ENCODE results near the gene RAB11A.

GRCh38 chr15:65839985-65840384 is 29.3 kb upstream of the RAB11A start:
- TF ChIP-seq FOS (IDR thresholded peaks at IDR 0.05; ENCODE audit: borderline replicate concordance, insufficient read depth, low read length), result no peak
- TF ChIP-seq, protein P1, sequence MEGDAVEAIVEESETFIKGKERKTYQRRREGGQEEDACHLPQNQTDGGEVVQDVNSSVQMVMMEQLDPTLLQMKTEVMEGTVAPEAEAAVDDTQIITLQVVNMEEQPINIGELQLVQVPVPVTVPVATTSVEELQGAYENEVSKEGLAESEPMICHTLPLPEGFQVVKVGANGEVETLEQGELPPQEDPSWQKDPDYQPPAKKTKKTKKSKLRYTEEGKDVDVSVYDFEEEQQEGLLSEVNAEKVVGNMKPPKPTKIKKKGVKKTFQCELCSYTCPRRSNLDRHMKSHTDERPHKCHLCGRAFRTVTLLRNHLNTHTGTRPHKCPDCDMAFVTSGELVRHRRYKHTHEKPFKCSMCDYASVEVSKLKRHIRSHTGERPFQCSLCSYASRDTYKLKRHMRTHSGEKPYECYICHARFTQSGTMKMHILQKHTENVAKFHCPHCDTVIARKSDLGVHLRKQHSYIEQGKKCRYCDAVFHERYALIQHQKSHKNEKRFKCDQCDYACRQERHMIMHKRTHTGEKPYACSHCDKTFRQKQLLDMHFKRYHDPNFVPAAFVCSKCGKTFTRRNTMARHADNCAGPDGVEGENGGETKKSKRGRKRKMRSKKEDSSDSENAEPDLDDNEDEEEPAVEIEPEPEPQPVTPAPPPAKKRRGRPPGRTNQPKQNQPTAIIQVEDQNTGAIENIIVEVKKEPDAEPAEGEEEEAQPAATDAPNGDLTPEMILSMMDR (IDR thresholded peaks at IDR 0.05; ENCODE audit: extremely low read depth in 1 of 2, insufficient read depth in 1 of 2, low read depth in 1 of 2, low read length in 2 of 2), result no peak
- TF ChIP-seq EZH2 (IDR thresholded peaks at IDR 0.05; ENCODE audit: borderline replicate concordance, low read depth, low read length, severe bottlenecking), result no peak
- no peak for TF ChIP-seq POLR2AphosphoS5 (IDR thresholded peaks at IDR 0.05; ENCODE audit: insufficient read depth, low read depth, low read length)
- no peak for TF ChIP-seq MAX (IDR thresholded peaks at IDR 0.05; ENCODE audit: insufficient read depth, insufficient read length)

Measured in endothelial cell of umbilical vein (primary cell).